22Rv1 (cell line): ENCODE results near the gene TRIO.

Experiments used
- ZFX ChIP-seq: fragments of 450-650 bp; IDR thresholded peaks from 2 replicates; pipeline ENCODE4 v1.6.1; 2017; ENCODE audit warnings: antibody characterized with exemption, borderline replicate concordance
- TF ChIP-seq, protein P1 (sequence below): fragments of 450-650 bp; IDR thresholded peaks from 2 replicates; pipeline ENCODE4 v1.5.1; 2017; ENCODE audit warnings: mild to moderate bottlenecking

DNA sequence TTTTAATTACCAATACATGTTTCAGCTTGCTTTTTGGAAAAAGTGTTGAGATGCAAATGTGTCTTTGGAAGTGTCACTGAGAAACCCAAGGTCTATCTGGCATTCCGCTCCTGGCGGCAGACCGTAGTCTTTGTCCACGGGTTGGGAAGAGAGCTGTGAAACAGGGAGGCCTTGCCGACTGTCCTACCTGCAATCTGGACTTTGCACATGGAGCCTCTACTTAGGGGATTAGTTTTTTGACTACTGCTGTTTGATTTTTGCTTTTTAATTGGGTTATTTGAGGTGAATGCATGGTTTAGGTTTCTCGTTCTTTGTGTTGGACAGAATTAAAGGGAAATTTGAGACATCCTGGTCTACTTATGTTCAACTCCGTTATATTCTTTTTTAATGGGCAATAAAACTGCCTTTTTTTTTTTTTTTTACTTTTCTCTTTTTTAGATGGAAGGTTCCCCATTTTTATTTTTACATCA, 25.7 kb downstream of the TRIO start:
- TF ChIP-seq, protein P1, sequence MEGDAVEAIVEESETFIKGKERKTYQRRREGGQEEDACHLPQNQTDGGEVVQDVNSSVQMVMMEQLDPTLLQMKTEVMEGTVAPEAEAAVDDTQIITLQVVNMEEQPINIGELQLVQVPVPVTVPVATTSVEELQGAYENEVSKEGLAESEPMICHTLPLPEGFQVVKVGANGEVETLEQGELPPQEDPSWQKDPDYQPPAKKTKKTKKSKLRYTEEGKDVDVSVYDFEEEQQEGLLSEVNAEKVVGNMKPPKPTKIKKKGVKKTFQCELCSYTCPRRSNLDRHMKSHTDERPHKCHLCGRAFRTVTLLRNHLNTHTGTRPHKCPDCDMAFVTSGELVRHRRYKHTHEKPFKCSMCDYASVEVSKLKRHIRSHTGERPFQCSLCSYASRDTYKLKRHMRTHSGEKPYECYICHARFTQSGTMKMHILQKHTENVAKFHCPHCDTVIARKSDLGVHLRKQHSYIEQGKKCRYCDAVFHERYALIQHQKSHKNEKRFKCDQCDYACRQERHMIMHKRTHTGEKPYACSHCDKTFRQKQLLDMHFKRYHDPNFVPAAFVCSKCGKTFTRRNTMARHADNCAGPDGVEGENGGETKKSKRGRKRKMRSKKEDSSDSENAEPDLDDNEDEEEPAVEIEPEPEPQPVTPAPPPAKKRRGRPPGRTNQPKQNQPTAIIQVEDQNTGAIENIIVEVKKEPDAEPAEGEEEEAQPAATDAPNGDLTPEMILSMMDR: no peak
- TF ChIP-seq ZFX: no peak
